Peyer's patch (tissue), 4 donors: Measurements from ENCODE around the gene PROZ. TPM values are rescaled to one million over a fixed set of nuclear protein-coding genes. Genes with fewer than 3 reads are reported as not detected.

ENCODE experiments used
- DNase-seq, 3 donors: peaks; one replicate each; pipeline ENCODE4 v3.0.0-alpha.2; 2017 to 2019
- H3K27ac ChIP-seq, 4 donors: fragments of 200-600 bp; sonication (generic); one replicate each; pipeline ENCODE4 v1.5.1; 2016 to 2019
- H3K27me3 ChIP-seq, 2 donors: fragments of 200-600 bp; sonication (generic); one replicate each; pipeline ENCODE4 v1.5.1; 2019
- H3K36me3 ChIP-seq, 3 donors: fragments of 200-600 bp; sonication (generic); one replicate each; pipeline ENCODE4 v1.5.1; 2016 to 2019
- H3K4me1 ChIP-seq, 4 donors: fragments of 200-600 bp; sonication (generic); one replicate each; pipeline ENCODE4 v1.5.1; 2016 to 2019
- H3K4me3 ChIP-seq, 4 donors: fragments of 200-600 bp; sonication (generic); 1 replicate in 3 of 4; 2 replicates in 1 of 4; pipeline ENCODE4 v1.5.1; 2016 to 2019; ENCODE audit warnings: mild to moderate bottlenecking in 1 of 4
- H3K9me3 ChIP-seq, 4 donors: fragments of 200-600 bp; sonication (generic); one replicate each; pipeline ENCODE4 v1.5.1; 2016 to 2019; ENCODE audit warnings: mild to moderate bottlenecking in 1 of 4
- CTCF ChIP-seq, 6 experiments: fragments of 450-650 bp in 4 of 6; fragments of 200-600 bp in 2 of 6; sonication (generic) in 1 of 6; IDR thresholded peaks; one replicate each; pipeline ENCODE4 v1.5.1; 2017 to 2019; ENCODE audit warnings: antibody characterized with exemption in 6 of 6, mild to moderate bottlenecking in 3 of 6, moderate library complexity in 1 of 6
- POLR2A ChIP-seq, 2 donors: fragments of 450-650 bp; IDR thresholded peaks; one replicate each; pipeline ENCODE4 v1.5.1; 2017; ENCODE audit warnings: antibody characterized with exemption in 2 of 2, mild to moderate bottlenecking in 2 of 2, moderate library complexity in 2 of 2
- total RNA-seq, 4 donors: library from RNA; depleted of rRNA; stranded (reverse); fragments of >200 nt; gene quantifications; one replicate each; pipeline ENCODE4 v1.1.0, GENCODE V29; 2016

The PROZ gene
- total RNA-seq, 4 donors from 2014 or later: 0.53 TPM; not detected in 3

DNA sequence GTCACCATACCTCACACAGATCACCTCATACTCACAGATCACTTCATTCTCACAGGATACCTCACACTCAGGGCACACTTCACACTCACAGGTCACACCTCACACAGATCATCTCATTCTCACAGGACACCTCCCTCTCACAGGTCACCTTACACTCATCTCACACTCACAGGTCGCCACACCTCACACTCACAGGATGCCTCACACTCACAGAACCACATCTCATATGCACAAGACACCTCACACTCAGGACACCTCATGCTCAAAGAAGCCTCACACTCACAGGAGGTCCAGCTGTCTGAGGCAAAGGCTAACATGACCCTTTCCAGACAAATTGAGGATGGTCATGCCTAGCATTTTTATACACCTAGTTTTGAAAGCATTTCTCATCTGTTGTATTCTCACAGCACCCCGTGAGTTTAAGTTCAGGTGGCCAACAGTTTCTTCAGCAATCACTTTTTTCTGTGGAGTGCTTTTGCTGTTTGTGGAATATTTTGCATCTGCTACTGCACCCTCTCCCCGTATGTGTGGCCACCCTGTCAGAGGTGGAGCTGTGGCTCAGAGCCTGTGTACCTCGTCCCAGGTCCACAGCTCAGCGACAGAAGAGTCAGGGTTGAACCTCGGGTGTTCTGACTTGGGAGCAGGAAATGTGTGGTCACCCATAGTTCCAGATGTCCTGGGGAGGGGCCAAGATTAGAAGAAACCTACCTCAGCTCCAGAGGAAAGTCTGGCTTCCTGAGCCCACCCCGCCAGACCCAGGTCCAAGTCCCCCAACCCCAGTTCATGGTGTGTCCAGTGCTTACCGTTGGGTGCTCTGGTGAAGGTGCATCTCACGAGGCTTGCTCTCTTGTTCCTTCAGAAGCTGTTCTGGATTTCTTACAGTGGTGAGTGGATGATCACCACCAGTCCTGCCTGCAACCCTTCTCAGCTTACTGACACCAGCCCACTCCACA lies 45.3 kb upstream of the PROZ start:
- H3K27ac ChIP-seq: no peak overlapping the region
- peaks cover 0 to 18% of the 10 kb centered on the region in 2 donors for H3K27me3 ChIP-seq
- peaks cover 0 to 5% (median 0%) of the 10 kb centered on the region in 4 donors for H3K9me3 ChIP-seq
- peaks cover 0 to 16% (median 0%) of the 10 kb centered on the region in 4 donors for H3K4me1 ChIP-seq
- peak in 1 of 3 donors; percentile 30 for DNase-seq
- TF ChIP-seq POLR2A (IDR thresholded peaks at IDR 0.05) (no peak), CTCF (IDR thresholded peaks at IDR 0.05) (no peak)
- H3K4me3 ChIP-seq: no peak overlapping the region
- no peaks in the 10 kb centered on the region for H3K36me3 ChIP-seq

DNA sequence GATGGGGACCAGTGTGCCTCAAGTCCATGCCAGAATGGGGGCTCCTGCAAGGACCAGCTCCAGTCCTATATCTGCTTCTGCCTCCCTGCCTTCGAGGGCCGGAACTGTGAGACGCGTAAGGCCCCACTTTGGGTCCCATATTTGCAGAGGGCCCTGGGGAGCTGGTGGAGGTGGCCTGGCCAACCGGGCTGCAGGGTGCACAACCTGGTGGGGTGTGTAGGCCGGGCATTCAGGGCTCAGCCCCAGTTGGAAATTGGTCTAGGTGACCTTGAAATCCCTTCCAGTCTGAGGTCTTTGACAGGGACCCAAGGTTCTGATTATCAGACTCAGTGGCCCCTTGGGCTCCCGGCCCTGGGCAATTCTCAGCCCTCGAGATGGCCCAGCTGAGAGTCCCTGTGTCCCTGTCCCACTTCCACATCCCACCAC lies 44.6 kb upstream of the PROZ start:
- no peak overlapping the region for H3K27ac ChIP-seq
- no peak overlapping the region for H3K4me3 ChIP-seq
- DNase-seq: peak in 2 of 3 donors; percentile 26 to 33
- H3K9me3 ChIP-seq: peaks cover 0 to 5% (median 0%) of the 10 kb centered on the region in 4 donors
- peaks cover 0 to 18% of the 10 kb centered on the region in 2 donors for H3K27me3 ChIP-seq
- peaks cover 0 to 16% (median 0%) of the 10 kb centered on the region in 4 donors for H3K4me1 ChIP-seq
- H3K36me3 ChIP-seq: no peaks in the 10 kb centered on the region
- TF ChIP-seq CTCF (IDR thresholded peaks at IDR 0.05): no peak
- no peak for TF ChIP-seq POLR2A (IDR thresholded peaks at IDR 0.05)

DNA sequence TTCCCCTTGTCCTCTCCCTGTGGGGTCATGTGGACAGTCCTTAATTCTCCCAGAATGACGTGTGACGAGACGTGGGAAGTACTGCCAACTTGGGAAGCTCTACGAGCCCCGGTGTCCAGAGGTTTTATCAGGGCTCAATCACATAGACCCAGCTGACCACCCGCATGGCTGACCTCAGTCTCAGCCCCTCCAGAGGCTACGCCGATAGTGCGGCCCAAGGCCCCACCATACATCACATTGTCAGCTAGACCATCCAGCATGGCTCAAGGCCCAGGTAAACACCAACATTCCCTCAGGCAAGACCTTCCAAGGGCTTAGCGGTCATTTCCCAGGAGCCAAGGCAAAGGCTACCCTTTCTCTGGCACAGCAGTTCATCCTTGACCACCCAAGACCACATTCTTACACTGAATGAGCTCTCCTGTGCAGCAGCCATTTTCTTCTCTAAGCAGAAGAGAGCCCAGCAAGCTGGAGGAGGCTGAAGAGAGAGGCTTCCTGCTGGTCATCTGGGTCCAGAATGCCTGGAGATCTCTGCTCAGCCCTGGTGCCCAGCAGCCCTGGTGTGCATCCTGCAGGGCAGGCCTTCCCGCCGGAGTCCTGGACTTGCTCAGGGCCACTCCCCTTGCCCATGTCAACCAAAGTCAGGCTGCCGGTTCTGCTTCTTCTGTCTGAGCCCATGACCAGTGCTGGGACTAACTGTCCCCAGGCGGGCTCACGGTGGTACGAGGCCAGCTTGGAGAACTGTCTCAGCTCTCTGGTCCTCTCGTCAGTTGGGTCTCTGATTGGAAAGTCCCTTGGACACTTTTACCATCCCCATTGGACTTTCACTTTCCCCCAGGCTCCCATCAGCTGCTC lies 43.7 kb upstream of the PROZ start:
- DNase-seq: peak in 2 of 3 donors; percentile 32 to 36
- no peak for TF ChIP-seq CTCF (IDR thresholded peaks at IDR 0.05)
- no peak for TF ChIP-seq POLR2A (IDR thresholded peaks at IDR 0.05)

GRCh38 chr13:113115363-113116205 lies 42.9 kb upstream of the PROZ start:
- H3K4me3 ChIP-seq: no peak overlapping the region
- peak in 1 of 3 donors; percentile 35 for DNase-seq
- no peaks in the 10 kb centered on the region for H3K36me3 ChIP-seq
- peaks cover 0 to 3% (median 0%) of the 10 kb centered on the region in 4 donors for H3K9me3 ChIP-seq
- TF ChIP-seq CTCF (IDR thresholded peaks at IDR 0.05): no peak
- no peak for TF ChIP-seq POLR2A (IDR thresholded peaks at IDR 0.05)
- peaks cover 0 to 4% (median 0%) of the 10 kb centered on the region in 4 donors for H3K4me1 ChIP-seq
- peaks cover 0 to 4% of the 10 kb centered on the region in 2 donors for H3K27me3 ChIP-seq
- H3K27ac ChIP-seq: no peak overlapping the region

More for the DNA sequence above, 43.7 kb upstream of the PROZ start:
- Histone ChIP-seq H3K36me3 (no peaks in the 10 kb centered on the region), H3K27ac (no peak overlapping the region), H3K27me3 (peaks cover 0 to 12% of the 10 kb centered on the region in 2 donors), H3K4me3 (no peak overlapping the region), H3K4me1 (peaks cover 0 to 13% (median 0%) of the 10 kb centered on the region in 4 donors), H3K9me3 (peaks cover 0 to 5% (median 0%) of the 10 kb centered on the region in 4 donors)
